Stimulated activated naive CD8-positive, alpha-beta T cell treated with anti-CD3 and anti-CD28 coated beads, Interleukin-15, Interleukin-2, amounts not matched to agents 100 ng/mL and 50 ng/mL, for 24 hours (primary cell): ENCODE measurements around the gene RAB40A.

Experiments
- H3K27ac Mint-ChIP-seq: one replicate; pipeline ENCODE4 v1.8.0; 2021; ENCODE audit warnings: mild to moderate bottlenecking, mixed read lengths
- H3K27me3 Mint-ChIP-seq: one replicate; pipeline ENCODE4 v1.8.0; 2021; ENCODE audit warnings: mixed read lengths
- H3K36me3 Mint-ChIP-seq: one replicate; pipeline ENCODE4 v1.8.0; 2021; ENCODE audit warnings: low read depth, mixed read lengths
- H3K4me1 Mint-ChIP-seq: one replicate; pipeline ENCODE4 v1.8.0; 2021; ENCODE audit warnings: low read depth, mixed read lengths
- H3K4me3 Mint-ChIP-seq: one replicate; pipeline ENCODE4 v1.8.0; 2021; ENCODE audit warnings: mild to moderate bottlenecking, mixed read lengths
- H3K9me3 Mint-ChIP-seq: one replicate; pipeline ENCODE4 v1.8.0; 2021; ENCODE audit warnings: mixed read lengths

Gene RAB40A

DNA sequence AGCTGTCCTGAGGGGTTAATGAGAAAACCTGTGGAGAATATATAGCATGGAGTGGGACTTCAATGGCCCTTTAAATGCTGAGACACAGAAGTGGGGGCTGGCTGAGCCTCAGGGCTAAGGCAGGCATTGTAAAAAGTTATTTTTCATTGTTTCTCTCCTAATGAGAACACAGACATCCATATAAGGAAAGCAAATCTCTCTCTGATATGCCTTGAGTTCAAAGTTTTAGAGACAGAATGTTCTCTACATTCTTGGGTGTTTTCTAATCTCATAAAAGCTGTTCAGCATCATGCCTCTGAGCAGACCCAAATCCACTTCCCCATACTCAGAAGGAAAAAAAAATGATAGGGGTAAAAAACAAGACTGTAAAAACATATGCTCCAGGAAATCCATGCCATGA is 16.8 kb upstream of the RAB40A start:
- Mint-ChIP-seq H3K27me3 (no peaks in the 10 kb centered on the region), H3K36me3 (no peaks in the 10 kb centered on the region), H3K9me3 (no peaks in the 10 kb centered on the region), H3K27ac (no peak overlapping the region), H3K4me1 (no peaks in the 10 kb centered on the region), H3K4me3 (no peak overlapping the region)

DNA sequence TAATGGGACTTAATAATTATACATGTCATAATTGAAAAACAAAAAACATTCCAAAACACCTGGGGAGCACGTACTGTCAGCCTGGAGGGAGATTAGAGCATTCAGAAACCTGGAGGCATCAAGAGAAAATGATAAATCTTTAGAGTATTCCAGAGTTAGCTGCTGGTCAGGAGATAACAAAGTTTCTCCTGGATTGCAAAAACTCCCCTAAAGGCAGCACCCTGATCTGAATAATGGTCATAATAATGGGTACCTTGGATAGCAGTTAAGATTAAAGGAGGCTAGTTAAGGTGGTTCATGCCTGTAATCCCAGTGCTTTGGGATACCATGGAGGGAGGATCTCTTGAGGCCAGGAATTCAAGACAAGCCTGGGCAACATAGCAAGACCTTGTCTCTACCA is 15.9 kb upstream of the RAB40A start:
- Mint-ChIP-seq H3K36me3 (no peaks in the 10 kb centered on the region), H3K9me3 (no peaks in the 10 kb centered on the region), H3K4me3 (no peak overlapping the region), H3K27ac (no peak overlapping the region), H3K27me3 (no peaks in the 10 kb centered on the region), H3K4me1 (no peaks in the 10 kb centered on the region)

DNA sequence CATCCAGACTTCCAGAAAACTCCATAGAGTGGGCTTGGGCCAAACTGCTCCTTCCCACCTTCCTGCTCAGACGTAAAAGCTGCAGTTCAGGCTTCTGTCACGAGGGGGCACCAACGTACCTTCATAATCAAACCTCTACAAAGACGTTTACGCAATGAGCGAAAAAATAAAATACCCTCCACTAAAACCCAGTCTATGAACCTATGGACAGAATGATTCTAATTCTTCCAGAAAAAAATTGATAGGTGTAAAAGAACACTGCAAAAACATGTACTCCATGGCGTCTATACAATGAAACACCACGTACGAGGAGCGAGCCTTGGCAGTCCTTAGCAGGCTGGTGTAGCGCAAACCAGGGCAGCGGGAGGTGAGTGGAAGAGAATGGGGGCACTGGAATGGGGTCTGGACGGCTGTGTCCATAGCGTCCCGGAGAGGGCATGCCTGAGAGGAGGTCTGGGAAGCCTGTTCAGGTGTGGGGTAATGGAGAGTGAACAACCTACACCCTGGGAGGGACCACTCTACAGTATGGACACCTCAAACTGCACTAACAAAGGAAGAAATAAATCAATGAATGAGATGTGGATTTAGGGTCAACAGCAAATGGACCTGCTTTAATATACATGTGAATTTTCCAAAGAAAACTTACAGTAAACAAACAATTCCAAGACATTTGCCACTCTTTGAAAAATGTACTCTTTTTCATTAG is 14.4 kb upstream of the RAB40A start:
- Mint-ChIP-seq H3K36me3 (no peaks in the 10 kb centered on the region), H3K9me3 (no peaks in the 10 kb centered on the region), H3K4me1 (no peaks in the 10 kb centered on the region)

DNA sequence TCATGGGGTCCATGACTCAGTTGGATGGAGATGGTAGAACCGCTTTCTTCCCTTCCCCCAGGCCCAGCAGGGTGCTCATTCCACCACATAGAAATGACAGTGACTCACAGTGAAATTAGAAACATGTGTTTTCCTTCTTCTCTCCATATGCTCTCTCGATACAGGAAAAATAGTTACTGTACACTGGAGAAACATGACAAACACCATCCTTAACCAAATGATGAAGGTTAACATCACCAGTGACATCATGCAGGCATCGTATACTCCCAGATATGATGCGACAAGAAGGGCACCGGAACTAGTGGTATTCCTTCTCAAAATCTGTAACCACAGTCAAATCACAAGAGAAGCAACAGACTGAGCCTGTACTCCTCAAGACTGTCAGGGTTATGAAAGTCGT is 11.7 kb upstream of the RAB40A start:
- Mint-ChIP-seq H3K4me1 (no peaks in the 10 kb centered on the region), H3K36me3 (no peaks in the 10 kb centered on the region), H3K9me3 (no peaks in the 10 kb centered on the region), H3K27ac (no peak overlapping the region), H3K27me3 (no peaks in the 10 kb centered on the region), H3K4me3 (no peak overlapping the region)

More for the DNA sequence above, 14.4 kb upstream of the RAB40A start:
- H3K27ac Mint-ChIP-seq, result no peak overlapping the region
- H3K27me3 Mint-ChIP-seq, result no peaks in the 10 kb centered on the region
- H3K4me3 Mint-ChIP-seq, result peak overlapping the region; percentile 57

DNA sequence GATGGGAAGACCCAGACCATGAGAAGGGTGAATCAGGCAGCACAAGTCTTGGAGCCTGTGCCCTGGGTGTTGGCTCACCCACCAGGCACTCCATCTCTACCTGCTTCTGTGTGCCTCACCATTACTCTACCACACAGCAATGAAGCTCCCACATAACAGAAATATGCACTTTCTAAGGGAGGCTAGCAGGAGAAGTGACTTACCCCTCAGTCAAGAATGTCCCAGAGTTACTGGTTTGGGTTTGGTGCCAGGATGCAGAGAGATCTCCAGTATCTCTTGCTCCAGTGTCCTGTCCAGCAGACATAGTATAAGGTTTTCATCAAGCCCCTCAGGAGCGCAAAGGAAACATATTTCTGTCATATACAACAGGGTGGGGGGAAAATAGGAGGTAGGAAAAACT is 11.3 kb upstream of the RAB40A start:
- no peak overlapping the region for H3K4me3 Mint-ChIP-seq
- H3K27ac Mint-ChIP-seq, result no peak overlapping the region
- no peaks in the 10 kb centered on the region for H3K36me3 Mint-ChIP-seq
- no peaks in the 10 kb centered on the region for H3K4me1 Mint-ChIP-seq
- no peaks in the 10 kb centered on the region for H3K27me3 Mint-ChIP-seq
- H3K9me3 Mint-ChIP-seq, result no peaks in the 10 kb centered on the region

DNA sequence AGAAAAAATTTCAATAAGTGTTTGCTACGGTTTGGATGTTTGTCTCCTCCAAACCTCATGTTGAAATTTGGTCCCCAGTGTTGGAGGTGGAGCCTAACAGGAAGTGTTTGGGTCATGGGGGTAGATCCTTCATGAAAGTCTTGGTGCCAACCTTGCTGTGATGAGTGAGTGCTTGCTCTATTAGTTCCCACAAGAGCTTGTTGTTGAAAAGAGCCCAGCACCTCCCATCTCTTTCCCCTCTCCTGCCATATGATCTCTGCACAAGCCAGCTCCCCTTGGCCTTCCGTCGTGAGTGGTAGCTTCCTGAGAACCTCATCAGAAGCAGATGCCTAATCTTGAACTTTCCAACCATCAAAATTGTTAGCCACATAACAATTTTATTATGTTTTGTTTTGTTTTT is 10.3 kb upstream of the RAB40A start:
- H3K27ac Mint-ChIP-seq, result no peak overlapping the region
- no peaks in the 10 kb centered on the region for H3K4me1 Mint-ChIP-seq
- H3K4me3 Mint-ChIP-seq, result no peak overlapping the region
- no peaks in the 10 kb centered on the region for H3K36me3 Mint-ChIP-seq
- no peaks in the 10 kb centered on the region for H3K9me3 Mint-ChIP-seq
- no peaks in the 10 kb centered on the region for H3K27me3 Mint-ChIP-seq

DNA sequence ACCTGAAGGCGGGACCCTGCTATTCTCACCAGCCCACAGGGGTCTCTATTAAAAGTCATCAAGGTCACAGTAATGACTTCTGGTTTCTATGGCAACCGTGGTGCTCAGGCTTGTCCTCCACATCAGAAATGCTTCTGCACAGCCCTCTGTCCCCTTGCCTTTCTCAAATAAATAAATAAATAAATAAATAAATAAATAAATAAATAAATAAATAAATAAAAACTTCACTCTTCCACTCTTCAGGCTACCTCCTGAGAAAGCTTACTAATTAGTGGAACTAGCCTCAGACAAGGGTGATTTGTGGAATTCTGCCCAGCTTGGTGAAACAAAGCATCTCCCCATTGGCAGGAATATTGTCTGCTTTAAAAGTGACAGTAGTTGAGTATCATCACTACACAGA is 5.5 kb upstream of the RAB40A start:
- Mint-ChIP-seq H3K27me3 (no peaks in the 10 kb centered on the region), H3K4me3 (no peak overlapping the region), H3K9me3 (no peaks in the 10 kb centered on the region), H3K27ac (no peak overlapping the region), H3K4me1 (no peaks in the 10 kb centered on the region), H3K36me3 (no peaks in the 10 kb centered on the region)

DNA sequence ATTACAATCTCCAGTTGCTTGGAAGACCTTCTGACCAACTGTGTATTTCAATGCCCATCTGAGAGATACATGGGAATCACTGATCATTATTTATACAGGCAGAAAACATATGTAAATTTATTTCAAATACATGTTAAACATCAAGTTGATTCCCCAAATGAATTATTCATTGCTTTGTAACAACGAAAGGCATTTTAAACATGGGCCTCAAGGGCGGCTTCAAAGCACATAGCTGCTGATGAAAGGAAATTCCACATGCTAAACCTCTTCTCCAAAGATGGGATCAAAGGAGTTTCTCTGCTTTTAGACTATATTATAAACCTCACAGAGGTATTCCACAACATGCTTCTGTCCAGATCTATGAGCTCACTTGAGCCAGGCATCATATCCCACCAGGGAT is 4.3 kb upstream of the RAB40A start:
- no peak overlapping the region for H3K27ac Mint-ChIP-seq
- no peaks in the 10 kb centered on the region for H3K27me3 Mint-ChIP-seq
- no peaks in the 10 kb centered on the region for H3K36me3 Mint-ChIP-seq
- no peaks in the 10 kb centered on the region for H3K4me1 Mint-ChIP-seq
- no peaks in the 10 kb centered on the region for H3K9me3 Mint-ChIP-seq
- no peak overlapping the region for H3K4me3 Mint-ChIP-seq

DNA sequence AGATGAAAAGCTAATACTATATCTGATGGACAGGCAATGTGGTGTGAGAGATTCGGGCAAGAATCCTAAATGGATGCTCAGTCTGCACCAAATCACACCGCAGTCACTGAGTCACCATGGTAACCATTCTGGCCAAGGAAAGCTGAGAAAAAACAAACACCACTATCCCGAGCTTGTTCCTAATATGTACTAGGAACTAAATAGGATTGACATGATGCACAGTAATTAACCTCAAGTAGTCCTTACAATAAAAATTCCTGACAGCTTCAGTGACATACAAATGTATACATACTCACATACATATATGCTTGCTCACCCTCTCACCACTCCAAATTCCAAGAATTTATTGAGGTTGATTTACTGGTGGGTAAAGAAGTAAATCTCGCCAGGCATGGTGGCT is 1.1 kb upstream of the RAB40A start:
- Mint-ChIP-seq H3K27me3 (no peaks in the 10 kb centered on the region), H3K36me3 (no peaks in the 10 kb centered on the region), H3K4me1 (no peaks in the 10 kb centered on the region), H3K9me3 (no peaks in the 10 kb centered on the region), H3K27ac (no peak overlapping the region), H3K4me3 (no peak overlapping the region)

DNA sequence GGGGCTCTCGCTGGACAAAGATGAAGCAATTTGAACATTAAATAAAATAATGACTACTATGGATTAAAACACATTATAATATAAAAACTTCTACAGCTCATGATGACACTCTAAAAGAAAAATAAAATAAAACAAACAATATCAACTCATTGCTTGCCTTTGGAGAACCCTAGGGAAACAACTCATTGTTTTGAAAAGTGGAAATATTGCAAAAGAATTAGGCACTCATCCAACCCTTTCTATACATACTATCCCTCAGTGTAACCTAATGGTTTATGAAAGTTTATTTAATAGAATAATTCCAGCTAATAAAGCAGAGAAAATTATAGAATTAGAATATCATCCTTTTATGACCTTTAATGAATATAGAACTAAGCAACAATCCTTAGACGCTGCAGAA is 718 bp downstream of the RAB40A start:
- H3K27me3 Mint-ChIP-seq, result no peaks in the 10 kb centered on the region
- H3K9me3 Mint-ChIP-seq, result no peaks in the 10 kb centered on the region
- H3K36me3 Mint-ChIP-seq, result no peaks in the 10 kb centered on the region
- H3K4me3 Mint-ChIP-seq, result no peak overlapping the region
- no peaks in the 10 kb centered on the region for H3K4me1 Mint-ChIP-seq
- no peak overlapping the region for H3K27ac Mint-ChIP-seq

DNA sequence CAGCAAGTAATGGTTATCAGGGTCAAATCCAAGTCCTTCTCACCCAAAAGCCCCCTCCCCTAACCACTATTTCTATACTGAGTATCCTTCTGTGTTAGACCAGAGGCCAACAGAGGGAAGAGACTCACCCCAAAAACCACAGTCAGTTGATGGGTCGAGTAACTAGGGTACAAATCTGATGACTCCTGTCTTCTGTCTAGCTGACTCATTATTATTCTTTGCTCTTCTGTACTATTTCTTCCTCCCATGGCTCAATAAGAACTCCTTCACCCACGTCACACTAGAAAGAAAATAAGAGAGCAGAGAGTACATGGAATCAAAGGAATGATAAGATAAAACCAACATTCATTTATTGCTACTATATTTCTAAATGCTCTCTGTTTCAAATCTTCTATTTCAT is 2.0 kb downstream of the RAB40A start:
- Mint-ChIP-seq H3K4me3 (no peak overlapping the region), H3K4me1 (no peaks in the 10 kb centered on the region), H3K27ac (no peak overlapping the region), H3K9me3 (no peaks in the 10 kb centered on the region), H3K36me3 (no peaks in the 10 kb centered on the region), H3K27me3 (no peaks in the 10 kb centered on the region)

DNA sequence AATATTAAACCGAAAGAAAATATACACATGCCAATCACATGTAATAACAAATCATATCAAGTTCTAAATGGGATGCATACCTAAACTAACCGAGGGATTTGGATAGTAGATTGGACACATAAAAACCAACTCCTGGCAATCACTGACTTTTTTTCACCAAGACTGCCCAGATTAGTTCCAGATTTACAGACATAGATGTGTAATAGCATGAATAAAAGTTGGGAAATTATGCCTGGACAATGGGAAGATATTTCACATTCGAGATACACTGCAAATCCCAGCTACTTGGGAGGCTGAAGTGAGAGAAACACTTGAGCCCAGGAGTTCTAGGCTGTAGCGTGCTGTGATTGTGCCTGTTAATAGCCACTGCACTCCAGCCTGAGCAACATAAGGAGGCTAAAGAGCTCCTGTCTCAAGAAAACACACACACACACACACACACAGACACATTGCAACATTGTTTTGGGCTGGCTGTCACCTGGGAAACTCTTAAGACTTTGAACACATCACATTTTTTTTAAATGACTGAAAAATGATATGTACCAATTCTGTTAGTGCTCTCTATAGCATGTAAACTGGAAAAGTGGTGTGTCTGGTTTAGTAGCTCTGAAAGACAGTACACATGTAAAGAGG is 5.7 kb downstream of the RAB40A start:
- H3K27ac Mint-ChIP-seq, result no peak overlapping the region
- H3K27me3 Mint-ChIP-seq, result no peaks in the 10 kb centered on the region
- no peaks in the 10 kb centered on the region for H3K36me3 Mint-ChIP-seq
- H3K4me1 Mint-ChIP-seq, result no peaks in the 10 kb centered on the region
- H3K9me3 Mint-ChIP-seq, result no peaks in the 10 kb centered on the region
- H3K4me3 Mint-ChIP-seq, result no peak overlapping the region

DNA sequence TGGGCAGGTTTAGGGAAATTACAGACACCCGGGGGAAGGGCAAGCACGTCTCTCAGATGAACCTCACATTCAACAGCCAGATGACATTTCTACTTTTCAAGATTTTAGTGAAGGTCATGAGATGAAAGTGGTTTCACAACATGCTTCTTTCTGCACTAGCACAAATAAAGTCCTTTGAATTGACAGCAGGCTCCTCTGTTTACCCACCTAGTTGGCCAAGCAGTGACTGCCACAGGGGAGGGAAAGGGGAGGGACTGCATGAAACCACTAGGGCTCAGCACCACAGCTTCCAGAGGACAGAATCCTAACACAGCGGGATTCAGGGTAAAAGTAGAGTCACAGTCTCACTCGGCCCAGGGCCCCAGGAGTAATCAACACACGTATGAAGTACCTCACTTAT is 6.2 kb downstream of the RAB40A start:
- Mint-ChIP-seq H3K4me3 (no peak overlapping the region), H3K27me3 (no peaks in the 10 kb centered on the region), H3K36me3 (no peaks in the 10 kb centered on the region), H3K9me3 (no peaks in the 10 kb centered on the region), H3K27ac (no peak overlapping the region), H3K4me1 (no peaks in the 10 kb centered on the region)

DNA sequence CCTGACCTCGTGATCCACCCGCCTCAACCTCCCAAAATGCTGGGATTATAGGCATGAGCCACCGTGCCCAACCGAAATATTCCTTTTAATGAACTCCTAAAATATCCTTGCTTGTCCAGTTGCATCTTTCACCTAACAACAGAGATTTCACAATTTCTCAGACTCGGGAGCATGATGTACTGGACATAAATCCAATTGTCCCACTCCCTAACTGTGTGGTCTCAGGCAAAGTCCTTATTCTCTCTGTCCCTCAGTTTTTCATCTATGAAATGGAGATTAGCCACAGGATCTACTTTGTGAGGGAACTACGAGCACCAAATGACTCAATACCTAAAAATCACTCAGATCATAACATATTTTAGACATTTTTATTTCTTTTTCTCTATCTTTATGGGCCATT is 9.3 kb downstream of the RAB40A start:
- Mint-ChIP-seq H3K9me3 (no peaks in the 10 kb centered on the region), H3K4me1 (no peaks in the 10 kb centered on the region), H3K36me3 (no peaks in the 10 kb centered on the region), H3K4me3 (no peak overlapping the region), H3K27ac (no peak overlapping the region), H3K27me3 (no peaks in the 10 kb centered on the region)

DNA sequence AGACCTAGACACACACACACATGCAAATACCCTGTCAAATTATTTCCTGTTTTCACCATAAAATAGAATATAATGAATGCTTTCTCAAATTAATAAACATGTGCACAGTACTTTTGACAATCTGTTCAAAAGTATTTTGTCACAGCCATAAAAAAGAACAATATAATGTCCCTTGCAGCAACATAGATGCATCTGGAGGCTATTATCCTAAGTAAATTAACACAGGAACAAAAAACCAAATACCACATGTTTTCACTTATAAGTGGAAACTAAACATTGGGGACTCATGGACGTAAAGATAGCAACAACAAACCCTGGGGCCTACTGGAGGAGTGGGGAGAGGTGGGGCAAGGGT is 15.5 kb downstream of the RAB40A start:
- no peaks in the 10 kb centered on the region for H3K27me3 Mint-ChIP-seq
- no peaks in the 10 kb centered on the region for H3K4me1 Mint-ChIP-seq
- H3K9me3 Mint-ChIP-seq, result no peaks in the 10 kb centered on the region
- H3K4me3 Mint-ChIP-seq, result no peak overlapping the region
- no peaks in the 10 kb centered on the region for H3K36me3 Mint-ChIP-seq
- no peak overlapping the region for H3K27ac Mint-ChIP-seq

DNA sequence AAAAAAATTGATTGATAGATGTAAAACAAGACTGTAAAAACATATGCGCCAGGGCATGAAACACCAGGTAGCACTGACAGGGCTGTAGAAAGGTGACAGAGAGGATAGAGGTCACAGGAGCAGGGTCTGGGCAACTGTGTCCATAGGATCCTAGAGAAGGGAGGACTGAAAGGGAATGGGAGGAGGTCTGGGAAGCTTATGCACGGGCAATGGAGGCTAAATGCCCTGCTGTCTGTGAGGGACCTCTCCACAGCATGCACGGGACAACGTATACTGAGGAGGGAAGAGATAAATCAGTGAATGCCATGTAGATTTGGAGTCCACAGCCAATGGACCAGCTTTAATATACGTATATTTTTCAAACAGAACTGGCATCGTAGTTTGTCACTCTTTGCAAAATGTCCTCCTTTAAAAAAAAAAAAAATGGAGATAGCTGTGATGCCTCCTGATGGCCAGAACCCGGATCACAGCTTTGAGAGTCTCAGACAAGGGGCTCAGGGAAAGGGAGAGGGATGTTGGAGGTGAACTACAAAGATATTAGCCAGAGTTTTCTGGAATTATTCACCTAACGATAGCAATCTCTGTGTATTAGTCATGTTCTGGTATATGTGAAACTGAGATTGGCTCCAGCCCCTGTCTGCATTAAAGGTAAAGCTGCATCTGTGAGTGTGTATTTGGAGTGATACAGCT is 16.0 kb downstream of the RAB40A start:
- Mint-ChIP-seq H3K4me1 (no peaks in the 10 kb centered on the region), H3K4me3 (no peak overlapping the region), H3K27me3 (no peaks in the 10 kb centered on the region), H3K27ac (no peak overlapping the region), H3K36me3 (no peaks in the 10 kb centered on the region), H3K9me3 (no peaks in the 10 kb centered on the region)
